ENCODE measurements around the gene MMADHC. TPM values are rescaled to one million over a fixed set of nuclear protein-coding genes. Genes with fewer than 3 reads are reported as not detected.

MMADHC gene
- total and polyA plus RNA-seq, 4 donors: 67.8 to 97.5 (median 88.0) TPM

- Histone ChIP-seq H3K27me3 (ENCODE audit: control insufficient read depth in 4 of 4, insufficient read depth in 4 of 4, low read length in 3 of 4) (no peaks in the 10 kb centered on the region), H3K27ac (ENCODE audit: low read depth in 1 of 2, low read length in 2 of 2) (no peak overlapping the region), H3K36me3 (ENCODE audit: control insufficient read depth in 4 of 4, insufficient read depth in 3 of 4, low read depth in 1 of 4, low read length in 3 of 4) (no peaks in the 10 kb centered on the region), H3K9ac (ENCODE audit: low read depth in 1 of 2, low read length in 2 of 2) (no peak overlapping the region), H3K9me3 (ENCODE audit: control insufficient read depth in 4 of 4, low read length in 3 of 4) (no peaks in the 10 kb centered on the region), H3K4me3 (ENCODE audit: low read depth in 1 of 3, low read length in 3 of 3) (no peak overlapping the region), H3K4me1 (ENCODE audit: control insufficient read depth in 4 of 4, insufficient read depth in 4 of 4, low read length in 3 of 4) (no peaks in the 10 kb centered on the region)
- no peak for DNase-seq (ENCODE audit: low spot score)
- WGBS: 94% methylated on average over 3 of the region's 3 CpGs
- TF ChIP-seq RAD21 (IDR thresholded peaks at IDR 0.05) (no peak), SP1 (IDR thresholded peaks at IDR 0.05) (no peak), MAX (IDR thresholded peaks at IDR 0.05) (no peak), ZBTB33 (IDR thresholded peaks at IDR 0.05) (no peak), RXRA (IDR thresholded peaks at IDR 0.05) (no peak), FOXA2 (IDR thresholded peaks at IDR 0.05) (no peak), HNF4A (conservative IDR thresholded peaks at IDR 0.05) (no peak), CTCF (IDR thresholded peaks at IDR 0.05; ENCODE audit: low read depth, low read length, missing input control) (no peak), GABPA (IDR thresholded peaks at IDR 0.05 in 1 of 2, conservative IDR thresholded peaks at IDR 0.05 in 1 of 2) (no peak), JUND (IDR thresholded peaks at IDR 0.05) (no peak)
- TF ChIP-seq, protein P1, sequence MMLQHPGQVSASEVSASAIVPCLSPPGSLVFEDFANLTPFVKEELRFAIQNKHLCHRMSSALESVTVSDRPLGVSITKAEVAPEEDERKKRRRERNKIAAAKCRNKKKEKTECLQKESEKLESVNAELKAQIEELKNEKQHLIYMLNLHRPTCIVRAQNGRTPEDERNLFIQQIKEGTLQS (IDR thresholded peaks at IDR 0.05): no peak
- TF ChIP-seq, protein P2, sequence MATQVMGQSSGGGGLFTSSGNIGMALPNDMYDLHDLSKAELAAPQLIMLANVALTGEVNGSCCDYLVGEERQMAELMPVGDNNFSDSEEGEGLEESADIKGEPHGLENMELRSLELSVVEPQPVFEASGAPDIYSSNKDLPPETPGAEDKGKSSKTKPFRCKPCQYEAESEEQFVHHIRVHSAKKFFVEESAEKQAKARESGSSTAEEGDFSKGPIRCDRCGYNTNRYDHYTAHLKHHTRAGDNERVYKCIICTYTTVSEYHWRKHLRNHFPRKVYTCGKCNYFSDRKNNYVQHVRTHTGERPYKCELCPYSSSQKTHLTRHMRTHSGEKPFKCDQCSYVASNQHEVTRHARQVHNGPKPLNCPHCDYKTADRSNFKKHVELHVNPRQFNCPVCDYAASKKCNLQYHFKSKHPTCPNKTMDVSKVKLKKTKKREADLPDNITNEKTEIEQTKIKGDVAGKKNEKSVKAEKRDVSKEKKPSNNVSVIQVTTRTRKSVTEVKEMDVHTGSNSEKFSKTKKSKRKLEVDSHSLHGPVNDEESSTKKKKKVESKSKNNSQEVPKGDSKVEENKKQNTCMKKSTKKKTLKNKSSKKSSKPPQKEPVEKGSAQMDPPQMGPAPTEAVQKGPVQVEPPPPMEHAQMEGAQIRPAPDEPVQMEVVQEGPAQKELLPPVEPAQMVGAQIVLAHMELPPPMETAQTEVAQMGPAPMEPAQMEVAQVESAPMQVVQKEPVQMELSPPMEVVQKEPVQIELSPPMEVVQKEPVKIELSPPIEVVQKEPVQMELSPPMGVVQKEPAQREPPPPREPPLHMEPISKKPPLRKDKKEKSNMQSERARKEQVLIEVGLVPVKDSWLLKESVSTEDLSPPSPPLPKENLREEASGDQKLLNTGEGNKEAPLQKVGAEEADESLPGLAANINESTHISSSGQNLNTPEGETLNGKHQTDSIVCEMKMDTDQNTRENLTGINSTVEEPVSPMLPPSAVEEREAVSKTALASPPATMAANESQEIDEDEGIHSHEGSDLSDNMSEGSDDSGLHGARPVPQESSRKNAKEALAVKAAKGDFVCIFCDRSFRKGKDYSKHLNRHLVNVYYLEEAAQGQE (IDR thresholded peaks at IDR 0.05): no peak
Measured at GRCh38 chr2:149625271-149625670, 37.7 kb upstream of the MMADHC start.

GRCh38 chr2:149622343-149622742 is 34.8 kb upstream of the MMADHC start:
- no peak overlapping the region for H3K4me3 ChIP-seq (ENCODE audit: low read depth in 1 of 3, low read length in 3 of 3)
- no peaks in the 10 kb centered on the region for H3K9me3 ChIP-seq (ENCODE audit: control insufficient read depth in 4 of 4, low read length in 3 of 4)
- no peak overlapping the region for H3K9ac ChIP-seq (ENCODE audit: low read depth in 1 of 2, low read length in 2 of 2)
- no peaks in the 10 kb centered on the region for H3K27me3 ChIP-seq (ENCODE audit: control insufficient read depth in 4 of 4, insufficient read depth in 4 of 4, low read length in 3 of 4)
- no peaks in the 10 kb centered on the region for H3K36me3 ChIP-seq (ENCODE audit: control insufficient read depth in 4 of 4, insufficient read depth in 3 of 4, low read depth in 1 of 4, low read length in 3 of 4)
- no peak overlapping the region for H3K27ac ChIP-seq (ENCODE audit: low read depth in 1 of 2, low read length in 2 of 2)
- WGBS: 97% methylated on average over 1 of the region's 1 CpG
- no peaks in the 10 kb centered on the region for H3K4me1 ChIP-seq (ENCODE audit: control insufficient read depth in 4 of 4, insufficient read depth in 4 of 4, low read length in 3 of 4)
- DNase-seq (ENCODE audit: low spot score): no peak
- TF ChIP-seq JUND (IDR thresholded peaks at IDR 0.05): no peak
- TF ChIP-seq FOXA1 (IDR thresholded peaks at IDR 0.05): no peak
- TF ChIP-seq RXRA (IDR thresholded peaks at IDR 0.05): no peak
- no peak for TF ChIP-seq NR2F2 (IDR thresholded peaks at IDR 0.05)
- no peak for TF ChIP-seq YY1 (IDR thresholded peaks at IDR 0.05)
- no peak for TF ChIP-seq CTCF (IDR thresholded peaks at IDR 0.05; ENCODE audit: low read depth, low read length, missing input control)
- no peak for TF ChIP-seq ZBTB33 (IDR thresholded peaks at IDR 0.05)
- no peak for TF ChIP-seq GABPA (IDR thresholded peaks at IDR 0.05 in 1 of 2, conservative IDR thresholded peaks at IDR 0.05 in 1 of 2)
- TF ChIP-seq, protein P1 (IDR thresholded peaks at IDR 0.05): no peak
- no peak for TF ChIP-seq FOXA2 (IDR thresholded peaks at IDR 0.05)
- TF ChIP-seq EGR1 (IDR thresholded peaks at IDR 0.05; ENCODE audit: low read depth in 2 of 2): no peak
- TF ChIP-seq SP1 (IDR thresholded peaks at IDR 0.05): no peak
- no peak for TF ChIP-seq RAD21 (IDR thresholded peaks at IDR 0.05)

Data from liver (tissue), 9 donors.